ENCODE measurements around the gene ABCC3. TPM values are rescaled to one million over a fixed set of nuclear protein-coding genes. Genes with fewer than 3 reads are reported as not detected.

Gene ABCC3
- total and polyA plus RNA-seq, 2 of the 8 experiments (the other 6 are each of a cell fraction or from before 2014, with no cell fraction given): 0.35 to 0.37 TPM

GRCh38 chr17:50662632-50663225 is 28.0 kb downstream of the ABCC3 start:
- no peaks in the 10 kb centered on the region for H4K20me1 ChIP-seq (replicated peaks in 1 of 2; ENCODE audit: control insufficient read depth in 1 of 2, insufficient read depth in 2 of 2, low read length in 2 of 2)
- no peak overlapping the region for H2BK5ac ChIP-seq (ENCODE audit: low read depth, low read length)
- no peak overlapping the region for H3K4ac ChIP-seq (replicated peaks; ENCODE audit: insufficient read length, low read depth, low read length)
- H2AFZ ChIP-seq (ENCODE audit: low read length): no peak overlapping the region
- H3K9me3 ChIP-seq (ENCODE audit: insufficient read depth in 2 of 2, low read depth in 1 of 2, low read length in 1 of 2): no peaks in the 10 kb centered on the region
- FAIRE-seq (no peak), DNase-seq (ENCODE audit: low read depth in 1 of 2, low spot score in 2 of 2) (no peak)
- H3K4me2 ChIP-seq (ENCODE audit: insufficient read depth in 1 of 2, low read depth in 2 of 2, low read length in 2 of 2): no peak overlapping the region
- H4K91ac ChIP-seq (replicated peaks; ENCODE audit: insufficient read length, low read length): peak overlapping the region; percentile 39
- H3K36me3 ChIP-seq (ENCODE audit: control insufficient read depth in 2 of 4, insufficient read depth in 4 of 4, low read length in 3 of 4): no peaks in the 10 kb centered on the region
- ChIA-PET POLR2A (ENCODE audit: partially characterized antibody) (interaction anchor here (0.7 to 1.4 kb wide), 4 partner anchors 10 to 475 kb away, joined by 3 to 4 read pairs (median 3); no protein-coding TSS in a partner anchor), CTCF (ENCODE audit: partially characterized antibody) (interaction anchor here (0.6 to 10.0 kb wide), 8 partner anchors 17 to 1896 kb away, joined by 3 to 96 read pairs (median 4); no protein-coding TSS in a partner anchor)
- no peaks in the 10 kb centered on the region for H3K79me1 ChIP-seq (ENCODE audit: low read depth, low read length)
- 0 out of 2 replicates have a peak overlapping the region, but pooled peaks have one; percentile 40 for H2BK15ac ChIP-seq (ENCODE audit: low read length)
- H3K18ac ChIP-seq (ENCODE audit: extremely low read depth, low read length): no peak overlapping the region
- H3K4me1 ChIP-seq (replicated peaks in 1 of 4; ENCODE audit: control insufficient read depth in 3 of 4, insufficient read depth in 4 of 4, low read length in 3 of 4): peaks cover 4 to 8% (median 6%) of the 10 kb centered on the region in 4 experiments; a peak in 6 of 7 replicates
- H2AK5ac ChIP-seq (ENCODE audit: low read depth, low read length): 0 out of 2 replicates have a peak overlapping the region, but pooled peaks have one; percentile 39
- H3K27me3 ChIP-seq (replicated peaks in 1 of 4; ENCODE audit: control insufficient read depth in 3 of 4, extremely low read depth in 1 of 4, insufficient read depth in 3 of 4, low read length in 3 of 4): no peaks in the 10 kb centered on the region
- no peak overlapping the region for H2BK120ac ChIP-seq (replicated peaks; ENCODE audit: low read depth, low read length)
- no peak overlapping the region for H2BK20ac ChIP-seq (ENCODE audit: low read length)
- no peak overlapping the region for H3K4me3 ChIP-seq (ENCODE audit: extremely low read depth in 1 of 4, insufficient read depth in 2 of 4, low read depth in 3 of 4, low read length in 4 of 4)
- no peaks in the 10 kb centered on the region for H3K23me2 ChIP-seq (ENCODE audit: low read depth, low read length)
- no peak overlapping the region for H3K27ac ChIP-seq (ENCODE audit: low read depth, low read length)
- peak overlapping the region; percentile 72; the same call in 1 of the 2 replicates for H4K8ac ChIP-seq (ENCODE audit: extremely low read depth, insufficient read depth, low read length)
- peak overlapping the region; percentile 84; the same call in 1 of the 2 replicates for H2BK12ac ChIP-seq (ENCODE audit: low read depth, low read length)
- no peak overlapping the region for H3K23ac ChIP-seq (ENCODE audit: insufficient read length)
- TF ChIP-seq SRF (IDR thresholded peaks at IDR 0.05; ENCODE audit: low read depth, low read length): no peak
- no peak overlapping the region for H3K9ac ChIP-seq (replicated peaks in 1 of 4; ENCODE audit: extremely low read depth in 1 of 4, low read depth in 3 of 4, low read length in 3 of 4)
- no peak overlapping the region for H3K56ac ChIP-seq (replicated peaks; ENCODE audit: insufficient read length, low read depth, low read length)
- no peaks in the 10 kb centered on the region for H3K79me2 ChIP-seq (ENCODE audit: control insufficient read depth in 1 of 2, insufficient read depth in 2 of 2, low read length in 2 of 2)
- 91% methylated on average over 9 of the region's 9 CpGs; no CpG with 5 or more reads in 1 of the 2 experiments for WGBS, 2 experiments (ENCODE audit: extremely low coverage in 1 of 2, insufficient coverage in 1 of 2, insufficient read length in 1 of 2, insufficient replicate concordance in 2 of 2, low coverage in 1 of 2, low lambda C conversion rate in 2 of 2, missing lambda C conversion rate in 1 of 2)
- no peak overlapping the region for H3K14ac ChIP-seq (ENCODE audit: insufficient read length)
- H4K5ac ChIP-seq (ENCODE audit: insufficient read length, low read depth, low read length): no peak overlapping the region

All from H1 (cell line).